Activated naive CD8-positive, alpha-beta T cell treated with anti-CD3 and anti-CD28 coated beads, Interleukin-2, amount 50 U/mL, for 24 hours (primary cell): ENCODE results near the gene MS4A12.
"Not testable (repeated sequence)": the region's sequence is repeated elsewhere in the genome, so short reads cannot be mapped to it uniquely, and the experiment has no call there.

Experiments used
- ATAC-seq: fragments of 150-1000 bp; cut with Tn5 transposase; one replicate; pipeline ENCODE4 v1.10.0; 2021
- DNase-seq: peaks from one replicate; pipeline ENCODE4 v3.0.0; 2021
- H3K27ac Mint-ChIP-seq: one replicate; pipeline ENCODE4 v1.8.0; 2021; ENCODE audit warnings: mild to moderate bottlenecking, mixed read lengths
- H3K27me3 Mint-ChIP-seq: one replicate; pipeline ENCODE4 v1.8.0; 2021; ENCODE audit warnings: mixed read lengths
- H3K36me3 Mint-ChIP-seq: one replicate; pipeline ENCODE4 v1.8.0; 2021; ENCODE audit warnings: low read depth, mixed read lengths
- H3K4me1 Mint-ChIP-seq: one replicate; pipeline ENCODE4 v1.8.0; 2021; ENCODE audit warnings: mixed read lengths
- H3K4me3 Mint-ChIP-seq: one replicate; pipeline ENCODE4 v1.8.0; 2021; ENCODE audit warnings: mild to moderate bottlenecking, moderate library complexity, mixed read lengths
- H3K9me3 Mint-ChIP-seq: one replicate; pipeline ENCODE4 v1.8.0; 2021; ENCODE audit warnings: mixed read lengths

MS4A12 gene

DNA sequence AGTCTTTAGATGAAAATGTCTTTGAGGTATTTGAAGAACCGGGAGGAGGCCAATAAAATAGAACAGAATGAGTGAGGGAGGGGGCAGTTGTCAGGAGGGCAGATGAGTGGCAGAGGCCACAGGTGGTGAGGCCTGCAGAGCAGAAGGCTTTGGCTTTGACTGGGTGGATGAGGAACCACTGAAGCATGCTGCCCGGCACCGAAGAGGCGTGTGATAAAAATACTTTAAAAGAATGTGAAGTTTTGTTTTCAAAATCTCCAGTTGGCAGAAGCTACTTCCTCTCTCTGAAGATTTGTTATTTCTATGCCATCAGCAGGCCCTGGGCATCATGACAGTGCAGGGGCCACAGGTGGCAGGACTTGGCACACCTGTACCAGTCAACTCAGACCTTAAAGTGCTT is 6.3 kb downstream of the MS4A12 start:
- no peaks in the 10 kb centered on the region for H3K9me3 Mint-ChIP-seq
- ATAC-seq (peak; percentile 68), DNase-seq (no peak)
- H3K4me1 Mint-ChIP-seq, result peaks cover 16% of the 10 kb centered on the region
- peak overlapping the region; percentile 12 for H3K27ac Mint-ChIP-seq
- peaks cover 49% of the 10 kb centered on the region for H3K27me3 Mint-ChIP-seq
- H3K4me3 Mint-ChIP-seq, result no peak overlapping the region
- no peaks in the 10 kb centered on the region for H3K36me3 Mint-ChIP-seq

DNA sequence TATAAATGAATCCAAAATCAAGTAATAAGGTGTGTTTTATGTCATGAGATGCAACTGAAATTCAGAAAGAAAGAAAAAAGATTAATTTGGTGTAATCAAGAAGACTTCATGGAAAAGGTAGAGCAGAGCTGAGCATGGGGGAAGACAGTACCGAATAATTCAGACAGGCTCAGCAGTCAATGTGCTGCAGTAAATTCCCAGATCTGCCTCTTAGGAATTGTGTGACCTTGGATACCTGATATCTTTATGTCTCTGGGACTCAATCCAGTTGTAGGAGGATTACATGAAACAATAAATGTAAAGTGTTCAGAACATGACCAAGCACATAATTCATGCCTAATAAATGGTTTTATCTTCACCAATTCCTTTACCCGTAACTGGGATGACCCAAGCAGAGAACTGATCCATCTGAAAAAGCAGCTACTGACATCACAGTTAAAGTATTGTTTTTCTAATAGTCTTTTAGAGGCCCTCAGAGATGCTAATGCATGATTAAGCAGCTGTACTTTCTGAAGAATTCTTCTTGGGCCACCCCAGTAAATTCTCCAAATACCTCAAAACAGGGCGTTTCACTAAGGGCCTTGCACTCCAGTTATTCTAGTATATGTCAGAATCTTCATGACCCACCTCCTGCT is 7.8 kb downstream of the MS4A12 start:
- no peaks in the 10 kb centered on the region for H3K9me3 Mint-ChIP-seq
- no peak overlapping the region for H3K4me3 Mint-ChIP-seq
- peaks cover 29% of the 10 kb centered on the region for H3K4me1 Mint-ChIP-seq
- peaks cover 39% of the 10 kb centered on the region for H3K27me3 Mint-ChIP-seq
- no peak for DNase-seq
- H3K27ac Mint-ChIP-seq, result no peak overlapping the region
- no peak for ATAC-seq
- no peaks in the 10 kb centered on the region for H3K36me3 Mint-ChIP-seq

DNA sequence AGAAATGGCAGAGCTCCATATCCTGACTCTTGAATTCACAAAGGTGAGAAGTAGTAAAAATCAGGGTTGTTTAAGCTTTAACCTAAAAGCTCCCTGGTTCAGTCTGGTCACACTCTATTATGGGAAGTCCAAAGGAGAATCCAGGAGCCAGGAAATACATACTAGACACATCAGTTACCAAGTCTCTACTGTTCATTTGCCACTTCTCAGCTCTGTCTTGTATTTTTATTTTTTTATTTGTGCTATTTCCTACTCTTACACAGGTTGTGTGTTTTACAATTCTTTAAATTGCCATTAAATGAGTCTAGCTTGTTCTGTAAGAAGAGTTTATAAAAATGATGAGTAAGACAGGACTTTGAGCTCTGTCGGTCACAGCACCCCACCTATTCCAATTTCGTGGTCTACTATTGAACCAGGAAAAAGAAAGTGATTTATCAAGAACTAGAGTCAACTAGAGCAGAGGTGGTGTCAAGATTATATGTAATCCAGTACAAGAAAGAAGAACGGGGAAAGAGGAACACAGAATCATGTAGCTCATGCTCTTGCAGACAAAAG is 9.7 kb downstream of the MS4A12 start:
- H3K4me1 Mint-ChIP-seq, result peaks cover 29% of the 10 kb centered on the region
- H3K9me3 Mint-ChIP-seq, result no peaks in the 10 kb centered on the region
- H3K36me3 Mint-ChIP-seq, result no peaks in the 10 kb centered on the region
- peaks cover 44% of the 10 kb centered on the region for H3K27me3 Mint-ChIP-seq
- H3K4me3 Mint-ChIP-seq, result no peak overlapping the region
- DNase-seq, result no peak
- no peak for ATAC-seq
- no peak overlapping the region for H3K27ac Mint-ChIP-seq

DNA sequence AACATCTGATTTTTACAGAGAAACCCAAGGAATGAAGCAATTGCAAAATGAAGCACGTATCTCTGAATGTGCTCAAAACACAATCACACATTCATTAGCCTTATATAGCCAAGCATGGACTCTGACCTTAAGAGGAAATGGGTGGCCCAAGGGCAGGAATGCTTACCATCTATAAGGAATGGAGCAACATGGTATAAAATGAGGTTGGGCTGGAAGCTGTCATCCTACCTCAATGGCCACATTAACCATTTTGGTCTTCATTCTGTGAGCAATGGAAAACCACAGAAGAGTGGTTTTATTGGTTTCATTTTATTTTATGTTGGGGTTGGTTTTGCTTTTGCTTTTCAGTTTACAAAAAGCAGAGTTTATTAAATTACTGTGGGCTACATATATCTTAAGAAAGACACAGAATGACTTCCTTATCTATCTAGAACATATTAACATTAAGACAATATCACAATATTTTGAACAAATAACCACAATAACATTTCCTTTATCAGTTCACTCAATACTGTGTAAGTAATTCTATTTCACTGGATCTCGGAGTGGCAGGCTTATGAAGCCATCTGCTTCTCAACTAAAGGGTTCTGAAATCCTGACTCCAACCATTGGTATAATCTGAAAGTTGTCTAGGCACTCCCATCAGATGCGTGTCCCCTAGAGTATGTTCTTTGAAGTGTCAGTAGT is 11.8 kb downstream of the MS4A12 start:
- Mint-ChIP-seq H3K9me3 (peaks cover 4% of the 10 kb centered on the region), H3K27me3 (peaks cover 44% of the 10 kb centered on the region), H3K36me3 (no peaks in the 10 kb centered on the region), H3K27ac (peak overlapping the region; percentile 77), H3K4me3 (peak overlapping the region; percentile 18), H3K4me1 (peaks cover 18% of the 10 kb centered on the region)
- no peak for DNase-seq
- peak; percentile 69 for ATAC-seq

DNA sequence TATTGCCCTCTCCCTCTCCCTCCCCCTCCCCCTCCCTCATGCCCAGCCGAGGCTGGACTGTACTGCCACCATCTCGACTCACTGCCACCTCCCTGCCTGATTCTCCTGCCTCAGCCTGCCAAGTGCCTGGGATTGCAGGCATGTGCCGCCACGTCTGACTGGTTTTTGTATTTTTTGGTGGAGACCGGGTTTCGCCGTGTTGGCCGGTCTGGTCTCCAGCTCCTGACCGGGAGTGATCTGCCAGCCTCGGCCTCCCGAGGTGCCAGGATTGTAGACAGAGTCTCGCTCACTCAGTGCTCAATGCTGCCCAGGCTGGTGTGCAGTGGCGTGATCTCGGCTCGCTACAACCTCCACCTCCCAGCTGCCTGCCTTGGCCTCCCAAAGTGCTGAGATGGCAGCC is 17.0 kb downstream of the MS4A12 start:
- not testable (repeated sequence) for DNase-seq

DNA sequence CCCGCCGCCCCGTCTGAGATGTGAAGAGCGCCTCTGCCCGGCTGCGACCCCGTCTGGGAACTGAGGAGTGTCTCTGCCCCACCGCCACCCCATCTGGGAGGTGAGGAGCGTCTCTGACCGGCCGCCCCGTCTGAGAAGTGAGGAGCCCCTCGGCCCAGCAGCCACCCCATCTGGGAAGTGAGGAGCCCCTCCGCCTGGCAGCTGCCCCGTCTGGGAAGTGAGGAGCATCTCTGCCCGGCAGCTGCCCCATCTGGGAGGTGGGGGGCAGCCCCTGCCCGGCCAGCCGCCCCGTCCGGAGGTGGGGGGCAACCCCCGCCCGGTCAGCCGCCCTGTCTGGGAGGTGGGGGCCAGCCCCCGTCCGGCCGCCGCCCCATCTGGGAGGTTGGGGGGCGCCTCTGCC is 17.6 kb downstream of the MS4A12 start:
- not testable (repeated sequence) for H3K9me3 Mint-ChIP-seq, H3K36me3 Mint-ChIP-seq, H3K4me3 Mint-ChIP-seq, H3K4me1 Mint-ChIP-seq, ATAC-seq, H3K27ac Mint-ChIP-seq, DNase-seq
- H3K27me3 Mint-ChIP-seq, result peaks cover 19% of the 10 kb centered on the region

More for the DNA sequence above, 17.0 kb downstream of the MS4A12 start:
- H3K27me3 Mint-ChIP-seq, result peaks cover 19% of the 10 kb centered on the region
- H3K4me3 Mint-ChIP-seq, H3K4me1 Mint-ChIP-seq, H3K9me3 Mint-ChIP-seq, ATAC-seq, H3K36me3 Mint-ChIP-seq, H3K27ac Mint-ChIP-seq: not testable (repeated sequence)

DNA sequence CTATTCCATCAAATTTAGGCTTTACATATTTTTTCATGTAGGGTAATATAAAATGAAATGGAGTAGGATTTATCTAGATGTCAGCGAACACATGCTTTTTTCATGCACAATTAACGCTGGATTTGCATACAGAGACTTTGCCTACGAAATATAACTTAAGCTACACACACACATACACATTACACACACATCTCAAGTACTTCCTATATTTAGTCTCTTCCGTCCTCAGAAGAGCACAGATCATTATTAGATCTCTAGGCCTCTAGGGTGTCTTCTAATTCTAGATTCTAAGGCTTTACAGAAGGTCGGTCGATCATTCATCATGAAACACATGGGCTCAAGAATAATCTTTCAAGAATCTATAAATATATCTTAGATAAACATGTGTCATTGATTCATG is 18.8 kb downstream of the MS4A12 start:
- Mint-ChIP-seq H3K27me3 (peaks cover 29% of the 10 kb centered on the region), H3K4me3 (no peak overlapping the region), H3K4me1 (no peaks in the 10 kb centered on the region), H3K36me3 (no peaks in the 10 kb centered on the region), H3K27ac (no peak overlapping the region), H3K9me3 (peaks cover 5% of the 10 kb centered on the region)
- ATAC-seq (no peak), DNase-seq (no peak)

DNA sequence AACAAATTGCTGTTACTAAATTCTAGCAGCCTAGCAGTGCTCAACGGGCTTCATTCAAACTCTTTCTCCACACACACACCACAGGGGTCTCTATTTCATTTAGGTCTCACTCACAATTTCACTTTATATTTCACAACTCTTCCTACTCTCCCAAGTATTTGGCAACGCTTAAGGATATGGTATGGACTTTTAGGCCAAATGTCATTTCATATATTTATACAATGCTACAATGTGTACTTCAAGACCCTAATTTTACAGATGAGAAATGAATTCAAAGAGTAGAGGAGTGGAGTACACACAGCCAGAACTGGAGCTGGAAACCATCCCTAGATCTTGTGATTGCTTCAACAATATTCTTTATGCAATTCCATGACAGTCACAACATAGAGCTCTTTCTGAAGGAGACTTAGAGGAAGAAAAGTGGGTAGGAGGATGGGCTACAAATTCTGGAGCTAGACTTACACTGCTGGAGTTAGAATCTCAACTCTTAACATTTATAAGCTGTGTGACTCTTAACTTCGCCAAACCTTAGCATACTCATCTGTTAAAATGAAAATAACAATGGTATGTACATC is 20.2 kb downstream of the MS4A12 start:
- Mint-ChIP-seq H3K36me3 (no peaks in the 10 kb centered on the region), H3K27me3 (peaks cover 18% of the 10 kb centered on the region), H3K27ac (no peak overlapping the region), H3K9me3 (peaks cover 5% of the 10 kb centered on the region), H3K4me1 (no peaks in the 10 kb centered on the region), H3K4me3 (no peak overlapping the region)
- DNase-seq, result no peak
- ATAC-seq, result no peak

DNA sequence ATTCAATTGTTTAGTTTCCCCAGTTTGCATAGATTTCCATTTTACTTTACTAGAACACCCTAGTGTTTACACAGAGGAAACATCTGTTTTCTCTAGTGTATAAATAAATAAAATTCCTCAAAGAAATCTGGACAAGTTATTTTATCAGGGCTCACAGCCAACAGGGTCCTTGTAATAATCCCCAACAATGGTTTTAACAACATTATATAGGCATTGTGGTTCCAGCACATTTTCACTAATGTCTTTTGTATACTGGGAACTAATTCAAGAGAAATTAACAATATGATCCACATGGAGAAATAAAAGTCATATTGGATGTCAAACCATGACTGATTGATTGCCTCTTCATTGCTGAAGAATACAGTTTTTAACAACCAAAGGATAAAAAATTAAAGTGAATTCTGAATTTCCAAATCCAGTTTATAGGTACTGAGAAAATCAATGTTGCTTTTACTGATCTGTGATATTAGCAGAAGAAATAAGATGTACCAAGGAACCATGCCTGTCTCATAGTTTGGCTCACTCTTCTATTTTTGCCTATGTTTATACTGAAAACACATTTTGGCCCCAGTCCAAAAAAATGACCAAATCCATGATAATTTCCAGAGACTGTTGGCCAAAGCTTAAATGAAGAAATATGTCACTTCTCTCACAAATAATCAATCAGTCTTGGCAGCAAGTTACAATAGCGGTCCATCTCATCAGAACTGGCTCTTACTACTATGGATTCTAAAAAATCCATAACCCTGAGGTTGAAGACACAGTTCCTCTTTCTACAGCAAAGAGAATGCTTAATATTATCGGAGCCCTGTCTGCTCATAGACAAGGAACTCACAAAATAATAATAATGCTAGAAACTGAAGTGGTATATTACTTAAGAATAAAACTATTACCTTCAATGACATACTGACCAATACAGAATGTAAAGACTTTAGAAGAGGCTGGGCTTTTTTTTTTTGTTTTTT is 21.2 kb downstream of the MS4A12 start:
- Mint-ChIP-seq H3K4me1 (no peaks in the 10 kb centered on the region), H3K36me3 (no peaks in the 10 kb centered on the region), H3K9me3 (peaks cover 5% of the 10 kb centered on the region), H3K27ac (no peak overlapping the region), H3K4me3 (no peak overlapping the region), H3K27me3 (peaks cover 15% of the 10 kb centered on the region)
- DNase-seq (no peak), ATAC-seq (no peak)

DNA sequence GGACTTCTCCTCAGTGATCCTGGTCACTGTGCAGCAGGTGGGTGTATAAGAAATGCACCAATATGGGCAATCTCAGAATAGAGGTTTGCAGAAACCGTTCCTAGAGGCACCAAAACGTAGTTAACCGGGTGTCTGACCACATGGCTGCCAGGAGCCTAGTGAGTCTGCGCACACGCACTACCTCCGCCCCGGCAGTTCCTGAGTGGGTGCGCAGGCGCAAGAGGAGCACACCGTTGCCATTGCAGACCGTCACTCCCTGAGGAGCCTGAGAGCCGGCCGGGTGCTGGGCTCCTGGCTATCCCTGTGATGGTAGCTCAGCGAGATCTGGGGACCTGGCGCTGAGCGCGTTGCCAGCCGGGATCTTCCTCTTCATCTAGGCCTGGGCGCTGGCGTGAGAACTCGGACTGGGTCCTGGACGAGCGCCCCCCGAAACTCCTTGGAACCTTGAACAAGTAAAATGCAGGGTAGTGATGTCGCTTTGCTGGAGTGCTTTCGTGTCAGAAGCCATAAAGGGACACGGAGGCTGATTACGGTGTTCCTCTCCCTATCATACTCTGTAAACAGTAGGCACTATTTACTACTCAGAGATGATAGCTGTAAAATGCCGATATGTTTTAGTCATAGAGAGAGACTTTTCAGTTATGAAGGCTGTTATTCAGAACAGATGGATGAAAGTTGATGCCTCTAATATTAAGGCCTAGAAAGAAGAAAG is 22.7 kb downstream of the MS4A12 start, which contains the start of gene MS4A13:
MS4A13 (plus strand) TSS at position 249 of the 712 bp plus-strand sequence. CDS start 2,692 bp downstream, outside the sequence.
- H3K4me3 Mint-ChIP-seq, result no peak within 1 kb of the TSS
- ATAC-seq, result no peak
- peaks cover 6% of the 10 kb centered on the region for H3K9me3 Mint-ChIP-seq
- no peaks in the 10 kb centered on the region for H3K36me3 Mint-ChIP-seq
- DNase-seq, result no peak
- H3K4me1 Mint-ChIP-seq, result no peaks in the 10 kb centered on the region
- H3K27me3 Mint-ChIP-seq, result peaks cover 15% of the 10 kb centered on the region
- no peak within 1 kb of the TSS for H3K27ac Mint-ChIP-seq

DNA sequence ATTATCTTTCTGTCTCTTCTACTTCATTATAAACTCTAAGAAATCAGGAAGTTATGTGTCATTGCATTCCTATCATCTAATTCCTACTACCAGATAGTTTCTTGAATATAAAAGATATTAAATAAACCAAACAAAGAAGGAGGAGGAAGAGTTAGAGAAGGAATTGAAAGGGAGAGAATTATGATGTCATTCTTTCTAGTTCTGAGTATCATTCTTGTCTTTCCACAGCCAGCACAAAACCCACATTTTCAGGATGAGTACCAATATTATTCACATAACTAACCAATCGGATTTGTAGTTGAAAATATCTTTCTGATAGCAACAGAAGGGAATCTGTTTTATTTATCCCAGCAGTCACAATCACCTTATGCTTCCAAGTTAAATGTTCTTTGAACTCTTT is 35.9 kb downstream of the MS4A12 start:
- Mint-ChIP-seq H3K9me3 (peaks cover 6% of the 10 kb centered on the region), H3K4me1 (peaks cover 3% of the 10 kb centered on the region), H3K36me3 (no peaks in the 10 kb centered on the region), H3K4me3 (no peak overlapping the region), H3K27ac (no peak overlapping the region), H3K27me3 (peaks cover 6% of the 10 kb centered on the region)
- ATAC-seq (no peak), DNase-seq (no peak)

DNA sequence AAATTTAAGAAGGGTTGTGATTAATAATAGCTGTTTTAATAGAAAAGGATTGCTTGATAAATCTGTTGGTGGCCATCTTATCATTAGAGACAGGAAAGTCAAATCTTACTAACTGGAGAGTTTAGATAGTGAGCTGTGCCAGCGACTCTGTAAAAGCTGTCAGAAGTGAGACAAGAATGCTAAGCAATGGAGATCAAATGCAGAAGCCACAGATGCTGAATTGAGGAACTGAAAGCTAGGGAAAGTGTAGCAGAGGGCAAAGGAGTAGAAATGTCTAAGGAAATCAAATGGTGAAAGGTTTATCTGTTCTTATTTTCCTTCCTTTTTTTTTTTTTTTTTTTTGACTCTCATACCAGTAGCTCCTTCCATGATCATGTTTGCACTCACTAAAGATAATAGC is 36.4 kb downstream of the MS4A12 start:
- Mint-ChIP-seq H3K27me3 (peaks cover 6% of the 10 kb centered on the region), H3K4me3 (no peak overlapping the region), H3K36me3 (no peaks in the 10 kb centered on the region), H3K9me3 (peaks cover 6% of the 10 kb centered on the region), H3K27ac (no peak overlapping the region), H3K4me1 (peaks cover 3% of the 10 kb centered on the region)
- ATAC-seq (no peak), DNase-seq (no peak)

DNA sequence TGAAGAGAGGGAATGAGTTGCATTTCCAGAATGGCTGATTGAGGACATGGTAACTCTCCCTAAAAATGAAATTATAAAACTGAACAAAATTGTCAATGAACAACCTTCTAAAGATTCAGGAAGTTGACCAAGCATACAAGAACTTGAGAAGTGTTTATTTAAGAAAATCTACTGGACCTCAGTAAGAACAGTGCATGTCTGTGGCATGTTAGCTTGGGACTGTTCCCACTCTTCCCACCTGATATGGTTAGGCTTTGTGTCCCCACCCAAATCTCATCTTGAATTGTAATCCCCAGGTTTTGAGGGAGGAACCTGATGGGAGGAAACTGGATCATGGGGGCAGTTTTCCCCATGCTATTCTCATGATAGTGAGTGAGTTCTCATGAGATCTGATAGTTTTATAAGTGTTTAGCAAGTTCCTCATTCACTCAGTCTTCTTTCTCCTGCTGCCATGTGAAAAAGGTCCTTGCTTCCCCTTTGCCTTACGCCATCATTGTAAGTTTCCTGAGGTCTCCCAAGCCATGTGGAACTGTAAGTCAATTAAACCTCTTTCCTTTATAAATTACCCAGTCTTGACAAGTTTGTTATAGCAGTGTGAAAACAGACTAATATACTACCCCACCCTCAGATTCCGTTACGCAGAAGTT is 38.0 kb downstream of the MS4A12 start:
- Mint-ChIP-seq H3K27me3 (peaks cover 6% of the 10 kb centered on the region), H3K4me1 (peaks cover 3% of the 10 kb centered on the region), H3K36me3 (no peaks in the 10 kb centered on the region), H3K9me3 (peaks cover 6% of the 10 kb centered on the region), H3K4me3 (no peak overlapping the region), H3K27ac (no peak overlapping the region)
- DNase-seq, result no peak
- no peak for ATAC-seq
